HepG2 (cell line): ENCODE results near the gene FRMD5. TPM values are rescaled to one million over a fixed set of nuclear protein-coding genes. Genes with fewer than 3 reads are reported as not detected.

Experiments used
- ATAC-seq: fragments of 200-7000 bp; cut with Tn5 transposase; 3 replicates; pipeline ENCODE4 v1.9.1; 2020; ENCODE audit warnings: mild to moderate bottlenecking, moderate library complexity
- BruUV-seq: library from RNA; stranded (reverse); fragments of 400-500 nt; replicated peaks from 2 replicates; lab custom pipeline; 2021; lab: Mats Ljungman, UMichigan
- CTCF ChIA-PET: fragments of 300-600 bp; formaldehyde crosslinking; extraction: SDS; loops from one replicate; lab custom pipeline; 2021; ENCODE audit warnings: low total read pairs, inconsistent platforms, low intra/inter-chr PET ratio; lab: Yijun Ruan, JAX
- POLR2A ChIA-PET: fragments of 350-600 bp; sonication (Branson Sonifier 250); formaldehyde crosslinking; loops from one replicate; lab custom pipeline; 2020; ENCODE audit warnings: antibody characterized with exemption, inconsistent platforms; lab: Yijun Ruan, JAX
- DNase-seq: peaks from one replicate; pipeline ENCODE4 v3.0.0-alpha.2; 2015; ENCODE audit warnings: low spot score
- FAIRE-seq: peaks from 3 replicates; lab custom pipeline; 2011; peaks lifted over from hg19 to GRCh38; lab: Jason Lieb, UNC
- H2AFZ ChIP-seq: one replicate; pipeline ENCODE4 v1.6.1; 2011; ENCODE audit warnings: low read length, inconsistent platforms
- H3K27ac ChIP-seq: fragments of 300-600 bp; 3 replicates; pipeline ENCODE4 v1.8.0; 2011; ENCODE audit warnings: mixed run types, mild to moderate bottlenecking, mixed read lengths, low read length, inconsistent platforms; ENCODE audit not compliant: insufficient read depth; ENCODE audit errors: extremely low read length
- H3K27me3 ChIP-seq, 2 experiments: fragments of 200-600 bp in 1 of 2; 2 replicates in 1 of 2; 3 replicates in 1 of 2; pipeline versions ENCODE4 v1.6.0 to v1.8.0; 2011; ENCODE audit warnings: low read length in 2 of 2, mild to moderate bottlenecking in 2 of 2, moderate library complexity in 2 of 2, inconsistent platforms in 1 of 2; ENCODE audit not compliant: insufficient read depth in 2 of 2, control insufficient read depth in 1 of 2
- H3K36me3 ChIP-seq, 2 experiments: fragments of 200-600 bp in 1 of 2; replicated peaks in 1 of 2; 2 replicates in 1 of 2; 3 replicates in 1 of 2; pipeline versions ENCODE4 v1.5.1 to v1.8.0; 2011; ENCODE audit warnings: low read length in 2 of 2, inconsistent platforms in 1 of 2; ENCODE audit not compliant: insufficient read depth in 2 of 2, control insufficient read depth in 1 of 2
- H3K4me1 ChIP-seq: 2 replicates; pipeline ENCODE4 v1.5.1; 2012; ENCODE audit warnings: low read length, inconsistent platforms; ENCODE audit not compliant: insufficient read depth
- H3K4me2 ChIP-seq: 2 replicates; pipeline ENCODE4 v1.6.0; 2011; ENCODE audit warnings: low read depth, low read length, inconsistent platforms
- H3K4me3 ChIP-seq, 3 experiments: fragments of 200-600 bp in 1 of 3; sonication (generic), shearing (Covaris generic) in 1 of 3; replicated peaks in 1 of 3; 2 replicates each; pipeline ENCODE4 v1.5.1; 2011 to 2016; ENCODE audit warnings: low read length in 3 of 3, inconsistent platforms in 2 of 3, low read depth in 2 of 3, mild to moderate bottlenecking in 2 of 3, control low read depth in 1 of 3, mixed read lengths in 1 of 3; ENCODE audit not compliant: insufficient read depth in 1 of 3
- H3K79me2 ChIP-seq: one replicate; pipeline ENCODE4 v1.6.1; 2011; ENCODE audit warnings: low read length, inconsistent platforms; ENCODE audit not compliant: insufficient read depth
- H3K9ac ChIP-seq: 2 replicates; pipeline ENCODE4 v1.6.0; 2011; ENCODE audit warnings: mild to moderate bottlenecking, low read depth, low read length, inconsistent platforms; ENCODE audit not compliant: insufficient read depth
- H3K9me3 ChIP-seq: 2 replicates; pipeline ENCODE4 v1.5.1; 2012; ENCODE audit warnings: mild to moderate bottlenecking, low read length
- H4K20me1 ChIP-seq: 2 replicates; pipeline ENCODE4 v1.6.0; 2011; ENCODE audit warnings: inconsistent platforms, mild to moderate bottlenecking, low read length, moderate library complexity; ENCODE audit not compliant: insufficient read depth
- IKZF1 ChIP-seq: fragments of 450-650 bp; IDR thresholded peaks from 2 replicates; pipeline ENCODE4 v1.7.1; 2016
- RERE ChIP-seq: IDR thresholded peaks from 2 replicates; pipeline ENCODE4 v1.6.1; 2016; ENCODE audit warnings: low read depth, missing genetic modification reagents, missing compliant biosample characterization
- RORA ChIP-seq: sonication (generic); formaldehyde crosslinking; IDR thresholded peaks from 2 replicates; pipeline ENCODE4 v1.5.0; 2020; ENCODE audit warnings: mild to moderate bottlenecking, missing genetic modification reagents, moderate library complexity
- SNRNP70 ChIP-seq: fragments of 200-400 bp; formaldehyde crosslinking; IDR thresholded peaks from 2 replicates; pipeline ENCODE4 v1.6.1; 2017; ENCODE audit warnings: mild to moderate bottlenecking, low read depth, low read length, moderate library complexity
- ZBTB1 ChIP-seq: sonication (generic); formaldehyde crosslinking; IDR thresholded peaks from 2 replicates; pipeline ENCODE4 v1.4.0; 2020; ENCODE audit warnings: missing genetic modification reagents, borderline replicate concordance
- ZBTB7B ChIP-seq: sonication (generic); formaldehyde crosslinking; IDR thresholded peaks from 2 replicates; pipeline ENCODE4 v1.4.0; 2020; ENCODE audit warnings: missing genetic modification reagents
- ZNF564 ChIP-seq: sonication (generic); formaldehyde crosslinking; IDR thresholded peaks from 2 replicates; pipeline ENCODE4 v1.8.1; 2023; ENCODE audit warnings: mild to moderate bottlenecking, missing genetic modification reagents
- WGBS: methylation state at CpG from one replicate; pipeline ENCODE4 v1.1.6; 2017; ENCODE audit warnings: low lambda C conversion rate; 5-methylcytosine and 5-hydroxymethylcytosine counted together
- in situ Hi-C: cut with HindIII; loops from 2 replicates; pipeline ENCODE4 v1.10.0; 2017; ENCODE audit warnings: low pct_unique_long_range_greater_than_20kb; ENCODE audit not compliant: extremely low pct_ligation_motif_present
- intact Hi-C: fragments of 100-400 bp; cut with micrococcal nuclease; formaldehyde crosslinking; loops from one replicate; pipeline ENCODE4 v1.10.0; 2022; ENCODE audit not compliant: unreplicated experiment
- polyA plus RNA-seq, 8 experiments: library from polyadenylated mRNA; depleted of rRNA in 3 of 8; stranded (reverse) in 7 of 8; unstranded in 1 of 8; fragments of >200 nt; fragmentation: Illumina TruSeq in 4 of 8; extraction: Trizol in 4 of 8; gene quantifications; 2 replicates each; pipeline versions ENCODE4 v1.2.1 to v1.2.3, GENCODE V29; 2011 to 2016; ENCODE audit warnings: low read depth in 4 of 8, missing spikeins in 1 of 8, mixed read lengths in 1 of 8; ENCODE audit not compliant: insufficient read depth in 1 of 8
- total RNA-seq, 5 experiments: library from RNA; depleted of rRNA; stranded (reverse); fragments of >200 nt; fragmentation: Illumina TruSeq; extraction: Trizol; gene quantifications; 2 replicates each; pipeline ENCODE4 v1.2.3, GENCODE V29; 2016; ENCODE audit warnings: low read depth in 1 of 5
- TF ChIP-seq, protein P1 (sequence below): sonication (generic); formaldehyde crosslinking; IDR thresholded peaks from 2 replicates; pipeline ENCODE4 v1.4.0; 2020; ENCODE audit warnings: missing genetic modification reagents, borderline replicate concordance
- TF ChIP-seq, protein P2 (sequence below): sonication (generic); formaldehyde crosslinking; IDR thresholded peaks from 2 replicates; pipeline ENCODE4 v1.4.0; 2020; ENCODE audit warnings: missing genetic modification reagents

FRMD5 gene
- total and polyA plus RNA-seq, 2 of the 13 experiments (the other 11 are each of a cell fraction or from before 2014, with no cell fraction given) = 0.93 to 1.5 TPM

DNA sequence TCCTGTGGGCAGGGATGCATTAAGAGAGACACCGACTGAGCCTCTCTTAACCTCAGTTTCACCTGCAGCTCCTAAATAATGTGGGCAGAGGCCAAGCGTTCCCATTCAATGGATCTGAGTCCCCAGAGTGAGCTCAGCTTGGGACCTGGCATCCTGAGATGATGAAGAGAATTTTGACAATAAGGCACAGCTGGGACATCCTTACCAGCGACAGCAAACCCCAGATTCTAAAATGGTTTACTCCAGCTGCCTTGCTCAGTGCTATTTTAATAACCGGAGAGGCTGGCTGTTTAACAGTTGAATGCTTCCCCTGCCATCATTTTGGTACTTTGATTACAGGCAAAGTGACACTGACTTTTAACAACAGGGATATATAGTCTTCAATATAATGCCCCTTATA is 244.5 kb downstream of the FRMD5 start:
- no peak for FAIRE-seq
- no peak for DNase-seq
- H3K27me3 ChIP-seq = no peaks in the 10 kb centered on the region
- intact Hi-C loops (no loop called here), in situ Hi-C loops (no loop called here)
- no TSS peak for BruUV-seq
- H3K9ac ChIP-seq = no peak overlapping the region
- WGBS = 19% methylated on average over 3 of the region's 4 CpGs
- no peak overlapping the region for H3K4me3 ChIP-seq
- POLR2A ChIA-PET = no interaction called here
- H3K4me2 ChIP-seq = no peak overlapping the region
- CTCF ChIA-PET = no interaction called here
- no peaks in the 10 kb centered on the region for H4K20me1 ChIP-seq
- H3K27ac ChIP-seq = no peak overlapping the region
- H3K9me3 ChIP-seq = no peaks in the 10 kb centered on the region
- no peak overlapping the region for H2AFZ ChIP-seq
- no peak for ATAC-seq
- no peaks in the 10 kb centered on the region for H3K36me3 ChIP-seq
- no peaks in the 10 kb centered on the region for H3K79me2 ChIP-seq
- no peaks in the 10 kb centered on the region for H3K4me1 ChIP-seq
- no peak for TF ChIP-seq ZBTB7B (CRISPR knock-in tag)
- no peak for TF ChIP-seq IKZF1
- TF ChIP-seq ZBTB1 = no peak
- TF ChIP-seq RERE (CRISPR knock-in tag) = no peak
- TF ChIP-seq, protein P1, sequence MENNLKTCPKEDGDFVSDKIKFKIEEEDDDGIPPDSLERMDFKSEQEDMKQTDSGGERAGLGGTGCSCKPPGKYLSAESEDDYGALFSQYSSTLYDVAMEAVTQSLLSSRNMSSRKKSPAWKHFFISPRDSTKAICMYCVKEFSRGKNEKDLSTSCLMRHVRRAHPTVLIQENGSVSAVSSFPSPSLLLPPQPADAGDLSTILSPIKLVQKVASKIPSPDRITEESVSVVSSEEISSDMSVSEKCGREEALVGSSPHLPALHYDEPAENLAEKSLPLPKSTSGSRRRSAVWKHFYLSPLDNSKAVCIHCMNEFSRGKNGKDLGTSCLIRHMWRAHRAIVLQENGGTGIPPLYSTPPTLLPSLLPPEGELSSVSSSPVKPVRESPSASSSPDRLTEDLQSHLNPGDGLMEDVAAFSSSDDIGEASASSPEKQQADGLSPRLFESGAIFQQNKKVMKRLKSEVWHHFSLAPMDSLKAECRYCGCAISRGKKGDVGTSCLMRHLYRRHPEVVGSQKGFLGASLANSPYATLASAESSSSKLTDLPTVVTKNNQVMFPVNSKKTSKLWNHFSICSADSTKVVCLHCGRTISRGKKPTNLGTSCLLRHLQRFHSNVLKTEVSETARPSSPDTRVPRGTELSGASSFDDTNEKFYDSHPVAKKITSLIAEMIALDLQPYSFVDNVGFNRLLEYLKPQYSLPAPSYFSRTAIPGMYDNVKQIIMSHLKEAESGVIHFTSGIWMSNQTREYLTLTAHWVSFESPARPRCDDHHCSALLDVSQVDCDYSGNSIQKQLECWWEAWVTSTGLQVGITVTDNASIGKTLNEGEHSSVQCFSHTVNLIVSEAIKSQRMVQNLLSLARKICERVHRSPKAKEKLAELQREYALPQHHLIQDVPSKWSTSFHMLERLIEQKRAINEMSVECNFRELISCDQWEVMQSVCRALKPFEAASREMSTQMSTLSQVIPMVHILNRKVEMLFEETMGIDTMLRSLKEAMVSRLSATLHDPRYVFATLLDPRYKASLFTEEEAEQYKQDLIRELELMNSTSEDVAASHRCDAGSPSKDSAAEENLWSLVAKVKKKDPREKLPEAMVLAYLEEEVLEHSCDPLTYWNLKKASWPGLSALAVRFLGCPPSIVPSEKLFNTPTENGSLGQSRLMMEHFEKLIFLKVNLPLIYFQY (CRISPR knock-in tag) = no peak
- TF ChIP-seq, protein P2, sequence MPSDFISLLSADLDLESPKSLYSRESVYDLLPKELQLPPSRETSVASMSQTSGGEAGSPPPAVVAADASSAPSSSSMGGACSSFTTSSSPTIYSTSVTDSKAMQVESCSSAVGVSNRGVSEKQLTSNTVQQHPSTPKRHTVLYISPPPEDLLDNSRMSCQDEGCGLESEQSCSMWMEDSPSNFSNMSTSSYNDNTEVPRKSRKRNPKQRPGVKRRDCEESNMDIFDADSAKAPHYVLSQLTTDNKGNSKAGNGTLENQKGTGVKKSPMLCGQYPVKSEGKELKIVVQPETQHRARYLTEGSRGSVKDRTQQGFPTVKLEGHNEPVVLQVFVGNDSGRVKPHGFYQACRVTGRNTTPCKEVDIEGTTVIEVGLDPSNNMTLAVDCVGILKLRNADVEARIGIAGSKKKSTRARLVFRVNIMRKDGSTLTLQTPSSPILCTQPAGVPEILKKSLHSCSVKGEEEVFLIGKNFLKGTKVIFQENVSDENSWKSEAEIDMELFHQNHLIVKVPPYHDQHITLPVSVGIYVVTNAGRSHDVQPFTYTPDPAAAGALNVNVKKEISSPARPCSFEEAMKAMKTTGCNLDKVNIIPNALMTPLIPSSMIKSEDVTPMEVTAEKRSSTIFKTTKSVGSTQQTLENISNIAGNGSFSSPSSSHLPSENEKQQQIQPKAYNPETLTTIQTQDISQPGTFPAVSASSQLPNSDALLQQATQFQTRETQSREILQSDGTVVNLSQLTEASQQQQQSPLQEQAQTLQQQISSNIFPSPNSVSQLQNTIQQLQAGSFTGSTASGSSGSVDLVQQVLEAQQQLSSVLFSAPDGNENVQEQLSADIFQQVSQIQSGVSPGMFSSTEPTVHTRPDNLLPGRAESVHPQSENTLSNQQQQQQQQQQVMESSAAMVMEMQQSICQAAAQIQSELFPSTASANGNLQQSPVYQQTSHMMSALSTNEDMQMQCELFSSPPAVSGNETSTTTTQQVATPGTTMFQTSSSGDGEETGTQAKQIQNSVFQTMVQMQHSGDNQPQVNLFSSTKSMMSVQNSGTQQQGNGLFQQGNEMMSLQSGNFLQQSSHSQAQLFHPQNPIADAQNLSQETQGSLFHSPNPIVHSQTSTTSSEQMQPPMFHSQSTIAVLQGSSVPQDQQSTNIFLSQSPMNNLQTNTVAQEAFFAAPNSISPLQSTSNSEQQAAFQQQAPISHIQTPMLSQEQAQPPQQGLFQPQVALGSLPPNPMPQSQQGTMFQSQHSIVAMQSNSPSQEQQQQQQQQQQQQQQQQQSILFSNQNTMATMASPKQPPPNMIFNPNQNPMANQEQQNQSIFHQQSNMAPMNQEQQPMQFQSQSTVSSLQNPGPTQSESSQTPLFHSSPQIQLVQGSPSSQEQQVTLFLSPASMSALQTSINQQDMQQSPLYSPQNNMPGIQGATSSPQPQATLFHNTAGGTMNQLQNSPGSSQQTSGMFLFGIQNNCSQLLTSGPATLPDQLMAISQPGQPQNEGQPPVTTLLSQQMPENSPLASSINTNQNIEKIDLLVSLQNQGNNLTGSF (CRISPR knock-in tag) = no peak
- TF ChIP-seq ZNF564 = no peak
- no peak for TF ChIP-seq RORA
- no peak for TF ChIP-seq SNRNP70
